Measurements from ENCODE around the gene UTS2R. TPM values are rescaled to one million over a fixed set of nuclear protein-coding genes. Genes with fewer than 3 reads are reported as not detected.

UTS2R gene
- polyA plus RNA-seq, 1 of the 3 experiments (the other 2 are of a cell fraction) = not detected

- TF ChIP-seq REST (IDR thresholded peaks at IDR 0.05; ENCODE audit: low read depth, low read length) = no peak
- no peak for TF ChIP-seq EZH2phosphoT487 (IDR thresholded peaks at IDR 0.05; ENCODE audit: borderline replicate concordance, low read depth)
- TF ChIP-seq SMC3 (IDR thresholded peaks at IDR 0.05; ENCODE audit: low read depth, low read length) = no peak
Observed at GRCh38 chr17:82384730-82385481, 13.3 kb downstream of the UTS2R start (continued).

GRCh38 chr17:82385559-82386254 is 14.1 kb downstream of the UTS2R start:
- 85% methylated on average over 17 of the region's 26 CpGs for WGBS (ENCODE audit: low lambda C conversion rate)
- ChIA-PET CTCF (interaction anchor here (1.0 to 1.3 kb wide), 6 partner anchors 9 to 149 kb away, joined by 3 to 4 read pairs (median 3); partner anchors contain the start of gene UTS2R), POLR2A (interaction anchor here (0.8 to 1.2 kb wide), 2 partner anchors 9 to 14 kb away, joined by 3 to 4 read pairs; no protein-coding TSS in a partner anchor)
- peaks cover 6 to 60% of the 10 kb centered on the region in 2 experiments; a peak in 2 of 4 replicates for H3K4me1 ChIP-seq (ENCODE audit: control insufficient read depth in 1 of 2, insufficient read depth in 2 of 2, low read depth in 1 of 2, low read length in 1 of 2)
- H3K36me3 ChIP-seq (replicated peaks in 1 of 2; ENCODE audit: control insufficient read depth in 1 of 2, insufficient read depth in 2 of 2, low read length in 1 of 2) = no peaks in the 10 kb centered on the region
- peaks cover 1% of the 10 kb centered on the region; the same call in 1 of the 2 replicates for H3K27me3 ChIP-seq (ENCODE audit: insufficient read depth)
- H3K4me3 ChIP-seq (ENCODE audit: low read depth in 2 of 2, low read length in 1 of 2) = no peak overlapping the region
- H2AFZ ChIP-seq (ENCODE audit: low read depth) = no peak overlapping the region
- peaks cover 9% of the 10 kb centered on the region for H3F3A ChIP-seq (replicated peaks; ENCODE audit: insufficient read depth)
- no peaks in the 10 kb centered on the region for H3K9me2 ChIP-seq
- DNase-seq = no peak
- H4K20me1 ChIP-seq (ENCODE audit: insufficient read depth) = peaks cover 8% of the 10 kb centered on the region; the same call in 1 of the 2 replicates
- no peak overlapping the region for H3K9ac ChIP-seq
- no peak overlapping the region for H3K4me2 ChIP-seq
- TF ChIP-seq TAF1 (IDR thresholded peaks at IDR 0.05; ENCODE audit: borderline replicate concordance, low read depth, low read length) = no peak
- no peak for TF ChIP-seq FOXJ3 (CRISPR knock-in tag; IDR thresholded peaks at IDR 0.05)
- TF ChIP-seq POLR2AphosphoS5 (IDR thresholded peaks at IDR 0.05; ENCODE audit: low read depth, low read length) = no peak
- no peak for TF ChIP-seq NRF1 (IDR thresholded peaks at IDR 0.05; ENCODE audit: low read depth, low read length)
- TF ChIP-seq CHD2 (IDR thresholded peaks at IDR 0.05; ENCODE audit: low read length, partially characterized antibody) = no peak
- no peak for TF ChIP-seq YY1 (IDR thresholded peaks at IDR 0.05; ENCODE audit: low read depth)
- TF ChIP-seq ELF1 (IDR thresholded peaks at IDR 0.05) = no peak
- TF ChIP-seq CTCF (IDR thresholded peaks at IDR 0.05) = no peak
- TF ChIP-seq FOSL2 (IDR thresholded peaks at IDR 0.05; ENCODE audit: borderline replicate concordance, low read depth) = no peak
- peak overlapping the region in 1 of 2 experiments; percentile 70; a peak in 2 of 4 replicates for H3K27ac ChIP-seq (ENCODE audit: low read depth in 2 of 2, low read length in 1 of 2)
- H3K79me2 ChIP-seq (ENCODE audit: insufficient read depth) = no peaks in the 10 kb centered on the region
- no peaks in the 10 kb centered on the region for H3K9me3 ChIP-seq
